Fibroblast of lung (primary cell): Measurements from ENCODE around the gene NIT1.
"Not testable (repeated sequence)": the region's sequence is repeated elsewhere in the genome, so short reads cannot be mapped to it uniquely, and the experiment has no call there.

Source experiments
- EZH2 ChIP-seq: IDR thresholded peaks from 2 replicates; pipeline ENCODE4 v1.5.1; 2012; ENCODE audit warnings: low read length, control low read depth, mild to moderate bottlenecking; ENCODE audit errors: missing control alignments
- TF ChIP-seq, protein P1 (sequence below), 2 donors: IDR thresholded peaks in 1 of 2; conservative IDR thresholded peaks in 1 of 2; 1 replicate in 1 of 2; 2 replicates in 1 of 2; pipeline ENCODE4 v1.5.1; 2011 to 2012; ENCODE audit warnings: low read length in 2 of 2, control low read depth in 1 of 2, inconsistent platforms in 1 of 2, low read depth in 1 of 2, mild to moderate bottlenecking in 1 of 2

DNA sequence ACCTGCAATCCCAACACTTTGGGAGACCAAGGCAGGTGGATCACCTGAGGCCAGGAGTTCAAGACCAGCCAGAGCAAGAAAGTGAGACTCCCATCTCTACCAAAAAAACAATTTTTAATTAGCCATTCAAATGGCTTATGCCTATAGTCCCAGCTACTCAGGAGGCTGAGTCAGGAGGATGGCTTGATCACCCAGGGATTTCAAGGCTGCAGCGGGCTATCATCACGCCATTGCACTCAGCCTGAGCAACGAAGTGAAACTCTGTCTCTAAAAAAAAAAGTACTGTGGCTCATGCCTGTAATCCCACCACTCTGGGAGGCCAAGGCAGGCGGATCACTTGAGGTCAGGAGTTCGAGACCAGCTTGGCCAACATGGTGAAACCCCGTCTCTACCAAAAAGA, 1.9 kb upstream of the NIT1 start:
- TF ChIP-seq, protein P1, sequence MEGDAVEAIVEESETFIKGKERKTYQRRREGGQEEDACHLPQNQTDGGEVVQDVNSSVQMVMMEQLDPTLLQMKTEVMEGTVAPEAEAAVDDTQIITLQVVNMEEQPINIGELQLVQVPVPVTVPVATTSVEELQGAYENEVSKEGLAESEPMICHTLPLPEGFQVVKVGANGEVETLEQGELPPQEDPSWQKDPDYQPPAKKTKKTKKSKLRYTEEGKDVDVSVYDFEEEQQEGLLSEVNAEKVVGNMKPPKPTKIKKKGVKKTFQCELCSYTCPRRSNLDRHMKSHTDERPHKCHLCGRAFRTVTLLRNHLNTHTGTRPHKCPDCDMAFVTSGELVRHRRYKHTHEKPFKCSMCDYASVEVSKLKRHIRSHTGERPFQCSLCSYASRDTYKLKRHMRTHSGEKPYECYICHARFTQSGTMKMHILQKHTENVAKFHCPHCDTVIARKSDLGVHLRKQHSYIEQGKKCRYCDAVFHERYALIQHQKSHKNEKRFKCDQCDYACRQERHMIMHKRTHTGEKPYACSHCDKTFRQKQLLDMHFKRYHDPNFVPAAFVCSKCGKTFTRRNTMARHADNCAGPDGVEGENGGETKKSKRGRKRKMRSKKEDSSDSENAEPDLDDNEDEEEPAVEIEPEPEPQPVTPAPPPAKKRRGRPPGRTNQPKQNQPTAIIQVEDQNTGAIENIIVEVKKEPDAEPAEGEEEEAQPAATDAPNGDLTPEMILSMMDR (conservative IDR thresholded peaks at IDR 0.05 in 1 of 2, IDR thresholded peaks at IDR 0.05 in 1 of 2; ENCODE audit: low read depth in 1 of 2, low read length in 2 of 2) = not testable (repeated sequence)
- not testable (repeated sequence) for TF ChIP-seq EZH2
